ENCODE measurements around the gene CCDC40. TPM values are rescaled to one million over a fixed set of nuclear protein-coding genes. Genes with fewer than 3 reads are reported as not detected.

Gene CCDC40
- total RNA-seq, 2 donors from 2014 or later = 11.8 to 19.7 TPM

GRCh38 chr17:80049986-80050385 is 13.5 kb downstream of the CCDC40 start:
- no peak overlapping the region for H3K4me3 ChIP-seq
- H3K4me1 ChIP-seq (replicated peaks) = peaks cover 7% of the 10 kb centered on the region
- H3K36me3 ChIP-seq = no peaks in the 10 kb centered on the region
- 97% methylated on average over 21 of the region's 21 CpGs for WGBS
- H3K27ac ChIP-seq = no peak overlapping the region
- intact Hi-C loops (cut with DNase I) = no loop called here
- DNase-seq (ENCODE audit: low spot score) = no peak
- H3K27me3 ChIP-seq (replicated peaks; ENCODE audit: insufficient read depth) = no peaks in the 10 kb centered on the region
- TF ChIP-seq POLR2A (IDR thresholded peaks at IDR 0.05) (no peak), CTCF (IDR thresholded peaks at IDR 0.05) (no peak), POLR2AphosphoS5 (IDR thresholded peaks at IDR 0.05) (no peak)
- no peaks in the 10 kb centered on the region for H3K9me3 ChIP-seq

GRCh38 chr17:80050706-80051105 is 14.3 kb downstream of the CCDC40 start:
- intact Hi-C loops (cut with DNase I) = no loop called here
- DNase-seq (ENCODE audit: low spot score) = no peak
- no peak for TF ChIP-seq POLR2AphosphoS5 (IDR thresholded peaks at IDR 0.05)
- no peak for TF ChIP-seq POLR2A (IDR thresholded peaks at IDR 0.05)
- TF ChIP-seq CTCF (IDR thresholded peaks at IDR 0.05) = no peak
- Histone ChIP-seq H3K4me1 (replicated peaks) (peaks cover 7% of the 10 kb centered on the region), H3K9me3 (no peaks in the 10 kb centered on the region), H3K4me3 (no peak overlapping the region), H3K27me3 (replicated peaks; ENCODE audit: insufficient read depth) (no peaks in the 10 kb centered on the region), H3K27ac (no peak overlapping the region), H3K36me3 (no peaks in the 10 kb centered on the region)
- 97% methylated on average over 16 of the region's 16 CpGs for WGBS

- WGBS = 85% methylated on average over 11 of the region's 11 CpGs
- DNase-seq (ENCODE audit: low spot score) = no peak
- no peaks in the 10 kb centered on the region for H3K27me3 ChIP-seq (replicated peaks; ENCODE audit: insufficient read depth)
- no peaks in the 10 kb centered on the region for H3K36me3 ChIP-seq
- TF ChIP-seq POLR2AphosphoS5 (IDR thresholded peaks at IDR 0.05) = no peak
- no peak for TF ChIP-seq CTCF (IDR thresholded peaks at IDR 0.05)
- no peak for TF ChIP-seq POLR2A (IDR thresholded peaks at IDR 0.05)
- no peaks in the 10 kb centered on the region for H3K9me3 ChIP-seq
- peaks cover 7% of the 10 kb centered on the region for H3K4me1 ChIP-seq (replicated peaks)
- H3K27ac ChIP-seq = no peak overlapping the region
- H3K4me3 ChIP-seq = no peak overlapping the region
- intact Hi-C loops (cut with DNase I) = no loop called here
Measured at GRCh38 chr17:80051681-80052080, 15.2 kb downstream of the CCDC40 start.

- WGBS = 90% methylated on average over 10 of the region's 10 CpGs
- no peak for DNase-seq (ENCODE audit: low spot score)
- no peaks in the 10 kb centered on the region for H3K36me3 ChIP-seq
- no peak overlapping the region for H3K4me3 ChIP-seq
- no peak overlapping the region for H3K27ac ChIP-seq
- no peaks in the 10 kb centered on the region for H3K9me3 ChIP-seq
- no peak for TF ChIP-seq POLR2AphosphoS5 (IDR thresholded peaks at IDR 0.05)
- TF ChIP-seq POLR2A (IDR thresholded peaks at IDR 0.05) = no peak
- no peak for TF ChIP-seq CTCF (IDR thresholded peaks at IDR 0.05)
- H3K27me3 ChIP-seq (replicated peaks; ENCODE audit: insufficient read depth) = no peaks in the 10 kb centered on the region
- intact Hi-C loops (cut with DNase I) = no loop called here
- peaks cover 7% of the 10 kb centered on the region for H3K4me1 ChIP-seq (replicated peaks)
Measured at GRCh38 chr17:80053102-80053501, 16.7 kb downstream of the CCDC40 start.

GRCh38 chr17:80055597-80055996 is 19.2 kb downstream of the CCDC40 start:
- Histone ChIP-seq H3K36me3 (no peaks in the 10 kb centered on the region), H3K9me3 (no peaks in the 10 kb centered on the region), H3K4me3 (no peak overlapping the region), H3K27me3 (replicated peaks; ENCODE audit: insufficient read depth) (no peaks in the 10 kb centered on the region), H3K4me1 (replicated peaks) (peaks cover 7% of the 10 kb centered on the region), H3K27ac (no peak overlapping the region)
- TF ChIP-seq CTCF (IDR thresholded peaks at IDR 0.05) (no peak), POLR2AphosphoS5 (IDR thresholded peaks at IDR 0.05) (no peak), POLR2A (IDR thresholded peaks at IDR 0.05) (no peak)
- DNase-seq (ENCODE audit: low spot score) = no peak
- 75% methylated on average over 9 of the region's 9 CpGs for WGBS
- intact Hi-C loops (cut with DNase I) = no loop called here
